ENCODE measurements around the gene SLMAP.

DNA sequence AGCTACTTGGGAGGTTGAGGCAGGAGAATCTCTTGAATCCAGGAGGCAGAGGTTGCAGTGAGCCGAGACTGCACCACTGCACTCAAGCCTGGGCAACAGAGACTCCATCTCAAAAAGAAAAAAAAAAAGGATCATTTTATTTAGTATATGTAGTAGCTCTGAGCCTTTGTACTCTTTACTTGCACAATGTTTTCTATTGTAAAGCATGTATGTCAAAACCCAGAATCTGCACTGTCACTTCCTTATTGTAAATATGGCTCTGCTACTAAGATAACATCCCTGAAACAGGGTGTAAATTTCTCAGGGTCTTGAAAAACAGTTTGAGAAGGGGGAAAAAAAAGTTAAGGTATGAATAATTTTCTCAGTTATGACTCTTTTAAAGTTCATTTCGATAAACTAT lies 35.1 kb downstream of the SLMAP start:
- TF ChIP-seq, protein P1, sequence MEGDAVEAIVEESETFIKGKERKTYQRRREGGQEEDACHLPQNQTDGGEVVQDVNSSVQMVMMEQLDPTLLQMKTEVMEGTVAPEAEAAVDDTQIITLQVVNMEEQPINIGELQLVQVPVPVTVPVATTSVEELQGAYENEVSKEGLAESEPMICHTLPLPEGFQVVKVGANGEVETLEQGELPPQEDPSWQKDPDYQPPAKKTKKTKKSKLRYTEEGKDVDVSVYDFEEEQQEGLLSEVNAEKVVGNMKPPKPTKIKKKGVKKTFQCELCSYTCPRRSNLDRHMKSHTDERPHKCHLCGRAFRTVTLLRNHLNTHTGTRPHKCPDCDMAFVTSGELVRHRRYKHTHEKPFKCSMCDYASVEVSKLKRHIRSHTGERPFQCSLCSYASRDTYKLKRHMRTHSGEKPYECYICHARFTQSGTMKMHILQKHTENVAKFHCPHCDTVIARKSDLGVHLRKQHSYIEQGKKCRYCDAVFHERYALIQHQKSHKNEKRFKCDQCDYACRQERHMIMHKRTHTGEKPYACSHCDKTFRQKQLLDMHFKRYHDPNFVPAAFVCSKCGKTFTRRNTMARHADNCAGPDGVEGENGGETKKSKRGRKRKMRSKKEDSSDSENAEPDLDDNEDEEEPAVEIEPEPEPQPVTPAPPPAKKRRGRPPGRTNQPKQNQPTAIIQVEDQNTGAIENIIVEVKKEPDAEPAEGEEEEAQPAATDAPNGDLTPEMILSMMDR (IDR thresholded peaks at IDR 0.05) = no peak
- no peak for TF ChIP-seq IRF2 (CRISPR knock-in tag; IDR thresholded peaks at IDR 0.05; ENCODE audit: borderline replicate concordance, low read depth)
- no peak for TF ChIP-seq NR1H2 (CRISPR knock-in tag; IDR thresholded peaks at IDR 0.05)
- TF ChIP-seq RELA (CRISPR knock-in tag; IDR thresholded peaks at IDR 0.05; ENCODE audit: borderline replicate concordance) = no peak
- TF ChIP-seq, protein P2, sequence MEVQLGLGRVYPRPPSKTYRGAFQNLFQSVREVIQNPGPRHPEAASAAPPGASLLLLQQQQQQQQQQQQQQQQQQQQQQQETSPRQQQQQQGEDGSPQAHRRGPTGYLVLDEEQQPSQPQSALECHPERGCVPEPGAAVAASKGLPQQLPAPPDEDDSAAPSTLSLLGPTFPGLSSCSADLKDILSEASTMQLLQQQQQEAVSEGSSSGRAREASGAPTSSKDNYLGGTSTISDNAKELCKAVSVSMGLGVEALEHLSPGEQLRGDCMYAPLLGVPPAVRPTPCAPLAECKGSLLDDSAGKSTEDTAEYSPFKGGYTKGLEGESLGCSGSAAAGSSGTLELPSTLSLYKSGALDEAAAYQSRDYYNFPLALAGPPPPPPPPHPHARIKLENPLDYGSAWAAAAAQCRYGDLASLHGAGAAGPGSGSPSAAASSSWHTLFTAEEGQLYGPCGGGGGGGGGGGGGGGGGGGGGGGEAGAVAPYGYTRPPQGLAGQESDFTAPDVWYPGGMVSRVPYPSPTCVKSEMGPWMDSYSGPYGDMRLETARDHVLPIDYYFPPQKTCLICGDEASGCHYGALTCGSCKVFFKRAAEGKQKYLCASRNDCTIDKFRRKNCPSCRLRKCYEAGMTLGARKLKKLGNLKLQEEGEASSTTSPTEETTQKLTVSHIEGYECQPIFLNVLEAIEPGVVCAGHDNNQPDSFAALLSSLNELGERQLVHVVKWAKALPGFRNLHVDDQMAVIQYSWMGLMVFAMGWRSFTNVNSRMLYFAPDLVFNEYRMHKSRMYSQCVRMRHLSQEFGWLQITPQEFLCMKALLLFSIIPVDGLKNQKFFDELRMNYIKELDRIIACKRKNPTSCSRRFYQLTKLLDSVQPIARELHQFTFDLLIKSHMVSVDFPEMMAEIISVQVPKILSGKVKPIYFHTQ (CRISPR knock-in tag; IDR thresholded peaks at IDR 0.05) = no peak
- TF ChIP-seq ZNF317 (CRISPR knock-in tag; IDR thresholded peaks at IDR 0.05; ENCODE audit: borderline replicate concordance, low read depth) = no peak
- TF ChIP-seq SP1 (CRISPR knock-in tag; conservative IDR thresholded peaks at IDR 0.05) = no peak
- TF ChIP-seq CREM (CRISPR knock-in tag; IDR thresholded peaks at IDR 0.05) = no peak
- TF ChIP-seq FOXP1 (CRISPR knock-in tag; IDR thresholded peaks at IDR 0.05; ENCODE audit: borderline replicate concordance) = no peak

Data from WTC11 (cell line).